HepG2 (cell line): ENCODE measurements around the gene SAE1. TPM values are rescaled to one million over a fixed set of nuclear protein-coding genes. Genes with fewer than 3 reads are reported as not detected.

Experiments used
- AHDC1 ChIP-seq: sonication (generic); formaldehyde crosslinking; IDR thresholded peaks from 2 replicates; pipeline ENCODE4 v1.5.1; 2020; ENCODE audit warnings: mild to moderate bottlenecking, missing genetic modification reagents, borderline replicate concordance
- ARID3A ChIP-seq: IDR thresholded peaks from 2 replicates; pipeline ENCODE4 v1.6.1; 2012; ENCODE audit warnings: low read depth, low read length, improper control_type of control experiment
- polyA plus RNA-seq, 8 experiments: library from polyadenylated mRNA; depleted of rRNA in 3 of 8; stranded (reverse) in 7 of 8; unstranded in 1 of 8; fragments of >200 nt; fragmentation: Illumina TruSeq in 4 of 8; extraction: Trizol in 4 of 8; gene quantifications; 2 replicates each; pipeline versions ENCODE4 v1.2.1 to v1.2.3, GENCODE V29; 2011 to 2016; ENCODE audit warnings: low read depth in 4 of 8, missing spikeins in 1 of 8, mixed read lengths in 1 of 8; ENCODE audit not compliant: insufficient read depth in 1 of 8
- total RNA-seq, 5 experiments: library from RNA; depleted of rRNA; stranded (reverse); fragments of >200 nt; fragmentation: Illumina TruSeq; extraction: Trizol; gene quantifications; 2 replicates each; pipeline ENCODE4 v1.2.3, GENCODE V29; 2016; ENCODE audit warnings: low read depth in 1 of 5

The SAE1 gene
- total and polyA plus RNA-seq, 2 of the 13 experiments (the other 11 are each of a cell fraction or from before 2014, with no cell fraction given) = 87.6 to 197 TPM

- TF ChIP-seq AHDC1 (no peak), ARID3A (no peak)
- TF ChIP-seq, all 625 proteins: peak for 249
Observed at GRCh38 chr19:47231215-47232054, 100.8 kb downstream of the SAE1 start (continued).
